ENCODE results near the gene CYP8B1. TPM values are rescaled to one million over a fixed set of nuclear protein-coding genes. Genes with fewer than 3 reads are reported as not detected.

CYP8B1 gene
- total and polyA plus RNA-seq, 2 donors (not counting 1 experiment from before 2014, with no cell fraction given), result not detected

DNA sequence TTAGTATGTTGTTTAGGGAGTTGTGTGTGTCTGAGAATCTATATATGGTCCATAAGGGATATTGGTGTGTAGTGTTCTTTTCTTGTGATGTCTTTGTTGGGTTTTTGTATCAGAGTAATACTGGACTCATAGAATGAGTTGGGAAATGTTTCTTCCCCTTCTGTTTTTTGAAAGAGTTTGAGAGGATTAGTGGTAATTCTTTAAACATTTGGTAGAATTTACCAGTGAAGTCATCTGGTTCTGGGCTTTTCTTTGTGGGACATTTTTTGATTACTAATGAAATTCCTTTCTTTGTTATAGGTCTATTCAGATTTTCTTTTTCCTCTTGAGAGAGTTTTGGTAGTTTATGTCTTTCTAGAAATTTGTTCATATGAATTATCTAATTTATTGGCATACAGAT is 49.5 kb downstream of the CYP8B1 start:
- Histone ChIP-seq H3K27ac (ENCODE audit: insufficient read depth, low read length) (no peak overlapping the region), H3K27me3 (ENCODE audit: control insufficient read depth, insufficient read depth, low read length) (no peaks in the 10 kb centered on the region), H3K4me1 (ENCODE audit: control insufficient read depth, extremely low read depth, insufficient read depth, low read length) (no peaks in the 10 kb centered on the region), H3K4me2 (ENCODE audit: extremely low read depth, insufficient read depth, low read length) (no peak overlapping the region), H4K20me1 (ENCODE audit: control insufficient read depth, extremely low read depth, insufficient read depth, low read length) (no peaks in the 10 kb centered on the region), H3K36me3 (ENCODE audit: control insufficient read depth, insufficient read depth, low read length) (no peaks in the 10 kb centered on the region), H3K9me3 (ENCODE audit: control insufficient read depth, insufficient read depth, low read depth, low read length) (no peaks in the 10 kb centered on the region), H3K4me3 (replicated peaks in 1 of 4; ENCODE audit: control extremely low read depth in 1 of 4, insufficient read depth in 1 of 4, low read depth in 3 of 4, low read length in 4 of 4) (no peak overlapping the region), H2AFZ (ENCODE audit: low read length) (no peak overlapping the region), H3K9ac (ENCODE audit: insufficient read depth, low read length) (no peak overlapping the region), H3K79me2 (ENCODE audit: control insufficient read depth, insufficient read depth, low read length) (no peaks in the 10 kb centered on the region)
- TF ChIP-seq EZH2 (IDR thresholded peaks at IDR 0.05; ENCODE audit: low read length, missing control alignments), result no peak
- TF ChIP-seq, protein P1, sequence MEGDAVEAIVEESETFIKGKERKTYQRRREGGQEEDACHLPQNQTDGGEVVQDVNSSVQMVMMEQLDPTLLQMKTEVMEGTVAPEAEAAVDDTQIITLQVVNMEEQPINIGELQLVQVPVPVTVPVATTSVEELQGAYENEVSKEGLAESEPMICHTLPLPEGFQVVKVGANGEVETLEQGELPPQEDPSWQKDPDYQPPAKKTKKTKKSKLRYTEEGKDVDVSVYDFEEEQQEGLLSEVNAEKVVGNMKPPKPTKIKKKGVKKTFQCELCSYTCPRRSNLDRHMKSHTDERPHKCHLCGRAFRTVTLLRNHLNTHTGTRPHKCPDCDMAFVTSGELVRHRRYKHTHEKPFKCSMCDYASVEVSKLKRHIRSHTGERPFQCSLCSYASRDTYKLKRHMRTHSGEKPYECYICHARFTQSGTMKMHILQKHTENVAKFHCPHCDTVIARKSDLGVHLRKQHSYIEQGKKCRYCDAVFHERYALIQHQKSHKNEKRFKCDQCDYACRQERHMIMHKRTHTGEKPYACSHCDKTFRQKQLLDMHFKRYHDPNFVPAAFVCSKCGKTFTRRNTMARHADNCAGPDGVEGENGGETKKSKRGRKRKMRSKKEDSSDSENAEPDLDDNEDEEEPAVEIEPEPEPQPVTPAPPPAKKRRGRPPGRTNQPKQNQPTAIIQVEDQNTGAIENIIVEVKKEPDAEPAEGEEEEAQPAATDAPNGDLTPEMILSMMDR (conservative IDR thresholded peaks at IDR 0.05 in 1 of 2, IDR thresholded peaks at IDR 0.05 in 1 of 2; ENCODE audit: low read depth in 1 of 2, low read length in 2 of 2), result no peak
- DNase-seq (ENCODE audit: low read depth in 2 of 2), result no peak

DNA sequence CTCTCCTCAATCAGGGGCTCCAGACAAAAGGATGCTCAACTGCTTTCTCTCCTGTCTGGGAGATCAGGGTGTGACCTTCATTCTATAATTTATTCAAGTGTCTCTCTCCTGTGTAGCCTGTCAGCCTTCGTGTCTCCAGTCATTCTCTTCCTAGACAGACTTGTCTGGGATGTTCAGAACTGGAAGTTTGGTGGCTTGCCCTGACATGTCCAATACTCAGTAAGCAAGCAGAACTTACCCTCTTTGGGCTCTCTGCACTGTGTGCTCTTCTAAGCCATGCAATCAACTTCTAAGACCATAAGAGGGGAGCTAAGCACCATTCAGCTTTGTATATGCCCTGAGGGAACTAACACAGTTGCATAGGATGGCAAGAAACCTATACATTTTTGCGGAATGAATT is 52.3 kb downstream of the CYP8B1 start:
- no peak for TF ChIP-seq EZH2 (IDR thresholded peaks at IDR 0.05; ENCODE audit: low read length, missing control alignments)
- TF ChIP-seq, protein P1 (conservative IDR thresholded peaks at IDR 0.05 in 1 of 2, IDR thresholded peaks at IDR 0.05 in 1 of 2; ENCODE audit: low read depth in 1 of 2, low read length in 2 of 2), result no peak
- Histone ChIP-seq H3K27ac (ENCODE audit: insufficient read depth, low read length) (no peak overlapping the region), H3K36me3 (ENCODE audit: control insufficient read depth, insufficient read depth, low read length) (no peaks in the 10 kb centered on the region), H3K9ac (ENCODE audit: insufficient read depth, low read length) (no peak overlapping the region), H3K27me3 (ENCODE audit: control insufficient read depth, insufficient read depth, low read length) (no peaks in the 10 kb centered on the region), H3K4me2 (ENCODE audit: extremely low read depth, insufficient read depth, low read length) (no peak overlapping the region), H3K4me3 (replicated peaks in 1 of 4; ENCODE audit: control extremely low read depth in 1 of 4, insufficient read depth in 1 of 4, low read depth in 3 of 4, low read length in 4 of 4) (no peak overlapping the region), H2AFZ (ENCODE audit: low read length) (no peak overlapping the region), H3K9me3 (ENCODE audit: control insufficient read depth, insufficient read depth, low read depth, low read length) (no peaks in the 10 kb centered on the region), H3K4me1 (ENCODE audit: control insufficient read depth, extremely low read depth, insufficient read depth, low read length) (no peaks in the 10 kb centered on the region), H3K79me2 (ENCODE audit: control insufficient read depth, insufficient read depth, low read length) (no peaks in the 10 kb centered on the region), H4K20me1 (ENCODE audit: control insufficient read depth, extremely low read depth, insufficient read depth, low read length) (no peaks in the 10 kb centered on the region)
- peak in 1 of 2 donors; percentile 33 for DNase-seq (ENCODE audit: low read depth in 2 of 2)

- no peaks in the 10 kb centered on the region for H3K79me2 ChIP-seq (ENCODE audit: control insufficient read depth, insufficient read depth, low read length)
- H2AFZ ChIP-seq (ENCODE audit: low read length), result peak overlapping the region; percentile 33
- H3K9me3 ChIP-seq (ENCODE audit: control insufficient read depth, insufficient read depth, low read depth, low read length), result no peaks in the 10 kb centered on the region
- H3K27me3 ChIP-seq (ENCODE audit: control insufficient read depth, insufficient read depth, low read length), result no peaks in the 10 kb centered on the region
- H3K27ac ChIP-seq (ENCODE audit: insufficient read depth, low read length), result no peak overlapping the region
- H4K20me1 ChIP-seq (ENCODE audit: control insufficient read depth, extremely low read depth, insufficient read depth, low read length), result no peaks in the 10 kb centered on the region
- H3K9ac ChIP-seq (ENCODE audit: insufficient read depth, low read length), result no peak overlapping the region
- no peak for TF ChIP-seq EZH2 (IDR thresholded peaks at IDR 0.05; ENCODE audit: low read length, missing control alignments)
- no peak for DNase-seq (ENCODE audit: low read depth in 2 of 2)
- no peak overlapping the region for H3K4me3 ChIP-seq (replicated peaks in 1 of 4; ENCODE audit: control extremely low read depth in 1 of 4, insufficient read depth in 1 of 4, low read depth in 3 of 4, low read length in 4 of 4)
- no peaks in the 10 kb centered on the region for H3K4me1 ChIP-seq (ENCODE audit: control insufficient read depth, extremely low read depth, insufficient read depth, low read length)
- H3K4me2 ChIP-seq (ENCODE audit: extremely low read depth, insufficient read depth, low read length), result no peak overlapping the region
- no peaks in the 10 kb centered on the region for H3K36me3 ChIP-seq (ENCODE audit: control insufficient read depth, insufficient read depth, low read length)
Measured at GRCh38 chr3:42822828-42823227, 52.9 kb downstream of the CYP8B1 start.

Other genes with a start within 250 kb of the CYP8B1 start
- gene ZBTB47, start 222.2 kb downstream of the CYP8B1 start, total RNA-seq, result 32.1 and 49.4 TPM in 2 replicates
- gene ZBTB47, start 222.2 kb downstream of the CYP8B1 start, polyA plus RNA-seq, result 15.2 and 15.6 TPM in 2 replicates
- not detected in 2 replicates for gene KLHL40, start 190.3 kb downstream of the CYP8B1 start, total RNA-seq
- gene KLHL40, start 190.3 kb downstream of the CYP8B1 start, polyA plus RNA-seq, result not detected in 2 replicates
- gene HHATL, start 173.1 kb downstream of the CYP8B1 start, total RNA-seq, result not detected in 2 replicates
- not detected in 2 replicates for gene HHATL, start 173.1 kb downstream of the CYP8B1 start, polyA plus RNA-seq
- 0.51 and 0.66 TPM in 2 replicates for gene CCDC13, start 102.6 kb downstream of the CYP8B1 start, total RNA-seq
- gene CCDC13, start 102.6 kb downstream of the CYP8B1 start, polyA plus RNA-seq, result 0.41 and 0.43 TPM in 2 replicates
- 98.6 and 121 TPM in 2 replicates for gene HIGD1A, start 71.4 kb downstream of the CYP8B1 start, total RNA-seq
- 245 and 257 TPM in 2 replicates for gene HIGD1A, start 71.4 kb downstream of the CYP8B1 start, polyA plus RNA-seq
- under 0.01 and 0.26 TPM in 2 replicates for gene ACKR2, start 66.4 kb downstream of the CYP8B1 start, total RNA-seq
- gene ACKR2, start 66.4 kb downstream of the CYP8B1 start, polyA plus RNA-seq, result 0.12 and 0.19 TPM in 2 replicates
- 3.3 and 5.6 TPM in 2 replicates for gene ZNF662, start 30.3 kb upstream of the CYP8B1 start, total RNA-seq
- 0.69 and 1.2 TPM in 2 replicates for gene ZNF662, start 30.3 kb upstream of the CYP8B1 start, polyA plus RNA-seq
- 1.8 and 5.4 TPM in 2 replicates for gene GASK1A, start 103.4 kb upstream of the CYP8B1 start, total RNA-seq
- gene GASK1A, start 103.4 kb upstream of the CYP8B1 start, polyA plus RNA-seq, result 0.11 and 0.14 TPM in 2 replicates
- 12.7 and 13.1 TPM in 2 replicates for gene POMGNT2, start 230.2 kb upstream of the CYP8B1 start, total RNA-seq
- gene POMGNT2, start 230.2 kb upstream of the CYP8B1 start, polyA plus RNA-seq, result 7.9 and 11.5 TPM in 2 replicates

All from fibroblast of lung (primary cell).